HepG2 (cell line): ENCODE measurements around the gene NEK5. TPM values are rescaled to one million over a fixed set of nuclear protein-coding genes. Genes with fewer than 3 reads are reported as not detected.
A peak's percentile ranks its signal among the peaks of the same experiment; 100 is the strongest.

Experiments used
- AFF4 ChIP-seq: sonication (generic); formaldehyde crosslinking; IDR thresholded peaks from 2 replicates; pipeline ENCODE4 v1.4.0; 2020; ENCODE audit warnings: missing genetic modification reagents
- DBP ChIP-seq: sonication (generic); formaldehyde crosslinking; IDR thresholded peaks from 2 replicates; pipeline ENCODE4 v1.4.0; 2020; ENCODE audit warnings: missing genetic modification reagents; ENCODE audit errors: not compliant biosample characterization
- FOXM1 ChIP-seq: sonication (generic); formaldehyde crosslinking; IDR thresholded peaks from 2 replicates; pipeline ENCODE4 v1.5.0; 2020; ENCODE audit warnings: missing genetic modification reagents
- HNRNPH1 ChIP-seq: fragments of 200-400 bp; formaldehyde crosslinking; optimal IDR thresholded peaks from 2 replicates; pipeline ENCODE3; 2017; ENCODE audit warnings: mild to moderate bottlenecking, low read depth, low read length
- KDM5A ChIP-seq: fragments of 200-600 bp; sonication (generic); IDR thresholded peaks from 2 replicates; pipeline ENCODE4 v1.7.0; 2018; ENCODE audit warnings: antibody characterized with exemption, mild to moderate bottlenecking, low read length, borderline replicate concordance
- MEF2D ChIP-seq: sonication (generic); formaldehyde crosslinking; IDR thresholded peaks from 2 replicates; pipeline ENCODE4 v1.5.1; 2020; ENCODE audit warnings: mild to moderate bottlenecking, missing genetic modification reagents
- MXD4 ChIP-seq: IDR thresholded peaks from 2 replicates; pipeline ENCODE4 v1.6.1; 2016; ENCODE audit warnings: mild to moderate bottlenecking, missing biosample characterization, missing genetic modification reagents
- MXI1 ChIP-seq: IDR thresholded peaks from 3 replicates; pipeline ENCODE4 v1.6.1; 2012; ENCODE audit warnings: low read depth, low read length, inconsistent platforms, borderline replicate concordance
- NCOR1 ChIP-seq: fragments of 200-600 bp; sonication (generic); IDR thresholded peaks from 2 replicates; pipeline ENCODE4 v1.7.0; 2017; ENCODE audit warnings: antibody characterized with exemption, low read length, borderline replicate concordance
- NONO ChIP-seq, 2 experiments: fragments of 450-650 bp in 1 of 2; sonication (generic) in 1 of 2; formaldehyde crosslinking in 1 of 2; IDR thresholded peaks in 1 of 2; conservative IDR thresholded peaks in 1 of 2; 2 replicates each; pipeline versions ENCODE4 v1.6.1 to v1.8.0; 2017 to 2022; ENCODE audit warnings: mild to moderate bottlenecking in 1 of 2, missing genetic modification reagents in 1 of 2, moderate library complexity in 1 of 2
- NR2C2 ChIP-seq: sonication (generic); formaldehyde crosslinking; IDR thresholded peaks from 2 replicates; pipeline ENCODE4 v1.4.0; 2020; ENCODE audit warnings: missing genetic modification reagents, mild to moderate bottlenecking, moderate library complexity, borderline replicate concordance
- NR2F2 ChIP-seq: IDR thresholded peaks from 2 replicates; pipeline ENCODE4 v1.6.1; 2012; ENCODE audit warnings: low read depth, inconsistent platforms, borderline replicate concordance
- NRL ChIP-seq: sonication (generic); formaldehyde crosslinking; IDR thresholded peaks from 2 replicates; pipeline ENCODE4 v1.5.0; 2020; ENCODE audit warnings: missing genetic modification reagents, mild to moderate bottlenecking, moderate library complexity, borderline replicate concordance
- POLR2G ChIP-seq: fragments of 200-400 bp; formaldehyde crosslinking; IDR thresholded peaks from 2 replicates; pipeline ENCODE4 v1.6.1; 2018; ENCODE audit warnings: mild to moderate bottlenecking, low read depth, low read length, moderate library complexity
- SNAPC2 ChIP-seq: sonication (generic); formaldehyde crosslinking; IDR thresholded peaks from 2 replicates; pipeline ENCODE4 v1.8.1; 2022; ENCODE audit warnings: mild to moderate bottlenecking, missing genetic modification reagents
- XRCC5 ChIP-seq: fragments of 200-400 bp; formaldehyde crosslinking; optimal IDR thresholded peaks from 2 replicates; pipeline ENCODE3; 2017; ENCODE audit warnings: mild to moderate bottlenecking, low read length
- ZFAT ChIP-seq: sonication (generic); formaldehyde crosslinking; conservative IDR thresholded peaks from 2 replicates; pipeline ENCODE4 v1.8.1; 2023; ENCODE audit warnings: missing genetic modification reagents, inconsistent platforms
- ZNF101 ChIP-seq: sonication (generic); formaldehyde crosslinking; IDR thresholded peaks from 2 replicates; pipeline ENCODE4 v1.4.0; 2020; ENCODE audit warnings: mild to moderate bottlenecking, low read depth, missing genetic modification reagents, borderline replicate concordance
- ZNF343 ChIP-seq: sonication (generic); formaldehyde crosslinking; IDR thresholded peaks from 2 replicates; pipeline ENCODE4 v1.4.0; 2020; ENCODE audit warnings: mild to moderate bottlenecking, missing genetic modification reagents
- ZNF430 ChIP-seq: sonication (generic); formaldehyde crosslinking; IDR thresholded peaks from 2 replicates; pipeline ENCODE4 v1.9.0; 2021; ENCODE audit warnings: mild to moderate bottlenecking, missing genetic modification reagents
- ZNF451 ChIP-seq: sonication (generic); formaldehyde crosslinking; IDR thresholded peaks from 2 replicates; pipeline ENCODE4 v1.5.0; 2020; ENCODE audit warnings: mild to moderate bottlenecking, missing genetic modification reagents
- ZNF572 ChIP-seq: sonication (generic); formaldehyde crosslinking; IDR thresholded peaks from 2 replicates; pipeline ENCODE4 v1.5.1; 2020; ENCODE audit warnings: mild to moderate bottlenecking, missing genetic modification reagents
- ZNF598 ChIP-seq: sonication (generic); formaldehyde crosslinking; IDR thresholded peaks from 2 replicates; pipeline ENCODE4 v1.5.1; 2020; ENCODE audit warnings: mild to moderate bottlenecking, missing genetic modification reagents, borderline replicate concordance
- ZNF782 ChIP-seq: sonication (generic); formaldehyde crosslinking; IDR thresholded peaks from 2 replicates; pipeline ENCODE4 v1.4.0; 2020; ENCODE audit warnings: missing genetic modification reagents, mild to moderate bottlenecking, borderline replicate concordance
- ZSCAN25 ChIP-seq: sonication (generic); formaldehyde crosslinking; IDR thresholded peaks from 2 replicates; pipeline ENCODE4 v1.8.0; 2022; ENCODE audit warnings: mild to moderate bottlenecking, missing genetic modification reagents
- ZSCAN29 ChIP-seq: sonication (generic); formaldehyde crosslinking; conservative IDR thresholded peaks from 2 replicates; pipeline ENCODE4 v1.4.0; 2020; ENCODE audit warnings: mild to moderate bottlenecking, missing genetic modification reagents
- polyA plus RNA-seq, 8 experiments: library from polyadenylated mRNA; depleted of rRNA in 3 of 8; stranded (reverse) in 7 of 8; unstranded in 1 of 8; fragments of >200 nt; fragmentation: Illumina TruSeq in 4 of 8; extraction: Trizol in 4 of 8; gene quantifications; 2 replicates each; pipeline versions ENCODE4 v1.2.1 to v1.2.3, GENCODE V29; 2011 to 2016; ENCODE audit warnings: low read depth in 4 of 8, missing spikeins in 1 of 8, mixed read lengths in 1 of 8; ENCODE audit not compliant: insufficient read depth in 1 of 8
- total RNA-seq, 5 experiments: library from RNA; depleted of rRNA; stranded (reverse); fragments of >200 nt; fragmentation: Illumina TruSeq; extraction: Trizol; gene quantifications; 2 replicates each; pipeline ENCODE4 v1.2.3, GENCODE V29; 2016; ENCODE audit warnings: low read depth in 1 of 5

NEK5 gene
- total and polyA plus RNA-seq, 2 of the 13 experiments (the other 11 are each of a cell fraction or from before 2014, with no cell fraction given) = 0.12 to 0.22 TPM

- no peak for TF ChIP-seq NONO (IDR thresholded peaks at IDR 0.05)
- TF ChIP-seq NONO (CRISPR knock-in tag; conservative IDR thresholded peaks at IDR 0.05) = peak; percentile 85
- 0 out of 2 replicates have a peak, but pooled peaks have one; percentile 39 for TF ChIP-seq ZSCAN29 (CRISPR knock-in tag)
- TF ChIP-seq ZNF572 (CRISPR knock-in tag) = no peak
- no peak for TF ChIP-seq ZNF598 (CRISPR knock-in tag)
- no peak for TF ChIP-seq ZSCAN25 (CRISPR knock-in tag)
- TF ChIP-seq ZNF101 (CRISPR knock-in tag) = no peak
- TF ChIP-seq ZFAT (CRISPR knock-in tag) = peak; percentile 85; the same call in 1 of the 2 replicates
- TF ChIP-seq SNAPC2 (CRISPR knock-in tag) = no peak
- TF ChIP-seq ZNF343 = peak; percentile 63; the same call in 1 of the 2 replicates
- peak; percentile 25; the same call in 1 of the 3 replicates for TF ChIP-seq MXI1
- TF ChIP-seq NR2F2 = no peak; the same call in 1 of the 2 replicates
- peak; percentile 82 for TF ChIP-seq AFF4
- peak; percentile 93 for TF ChIP-seq ZNF430 (CRISPR knock-in tag)
- peak; percentile 60 for TF ChIP-seq NR2C2 (CRISPR knock-in tag)
- peak; percentile 81; the same call in 1 of the 2 replicates for TF ChIP-seq MEF2D (CRISPR knock-in tag)
- no peak for TF ChIP-seq HNRNPH1
- no peak for TF ChIP-seq ZNF782 (CRISPR knock-in tag)
- TF ChIP-seq DBP (CRISPR knock-in tag) = peak; percentile 84
- peak; percentile 68; the same call in 1 of the 2 replicates for TF ChIP-seq MXD4 (CRISPR knock-in tag)
- peak; percentile 88; the same call in 1 of the 2 replicates for TF ChIP-seq NRL (CRISPR knock-in tag)
- no peak for TF ChIP-seq FOXM1 (CRISPR knock-in tag)
- peak; percentile 85 for TF ChIP-seq XRCC5
- TF ChIP-seq KDM5A = no peak; the same call in 1 of the 2 replicates
- peak; percentile 70; the same call in 1 of the 2 replicates for TF ChIP-seq ZNF451 (CRISPR knock-in tag)
- no peak for TF ChIP-seq NCOR1
- TF ChIP-seq POLR2G = peak; percentile 77; the same call in 1 of the 2 replicates
These were observed 30.5 kb upstream of the NEK5 start, which contains the start of gene NEK3 (continued) for GRCh38 chr13:52159159-52159982.
